GM18507 (cell line): ENCODE data around the gene NTF3.

Experiments used
- DNase-seq: peaks from one replicate; pipeline ENCODE4 v3.0.0; 2011; ENCODE audit warnings: low read depth; ENCODE audit not compliant: insufficient read length; ENCODE audit errors: extremely low spot score
- FAIRE-seq: peaks from 2 replicates; lab custom pipeline; 2011; peaks lifted over from hg19 to GRCh38; lab: Jason Lieb, UNC

NTF3 gene

DNA sequence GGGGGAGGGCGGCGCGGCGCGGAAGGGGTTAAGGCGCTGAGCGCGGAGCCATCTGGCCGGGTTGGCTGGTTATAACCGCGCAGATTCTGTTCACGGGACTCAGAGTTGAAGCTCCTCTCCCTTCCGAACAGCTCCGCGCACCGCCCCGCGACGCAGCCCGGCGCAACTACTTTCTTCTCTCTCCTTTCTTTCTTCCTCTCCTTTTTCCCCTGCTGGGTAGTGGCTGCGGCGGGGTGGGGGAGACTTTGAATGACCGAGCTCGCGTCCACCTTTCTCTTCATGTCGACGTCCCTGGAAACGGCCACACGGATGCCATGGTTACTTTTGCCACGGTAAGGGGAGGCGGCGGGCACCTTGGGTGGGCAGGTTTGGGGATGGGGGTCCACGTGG is at the start of gene NTF3:
TSS of gene NTF3 (plus strand) at position 98 of the 390 bp plus-strand sequence. CDS start at position 315, 217 bp downstream.
- FAIRE-seq (no peak), DNase-seq (no peak)

DNA sequence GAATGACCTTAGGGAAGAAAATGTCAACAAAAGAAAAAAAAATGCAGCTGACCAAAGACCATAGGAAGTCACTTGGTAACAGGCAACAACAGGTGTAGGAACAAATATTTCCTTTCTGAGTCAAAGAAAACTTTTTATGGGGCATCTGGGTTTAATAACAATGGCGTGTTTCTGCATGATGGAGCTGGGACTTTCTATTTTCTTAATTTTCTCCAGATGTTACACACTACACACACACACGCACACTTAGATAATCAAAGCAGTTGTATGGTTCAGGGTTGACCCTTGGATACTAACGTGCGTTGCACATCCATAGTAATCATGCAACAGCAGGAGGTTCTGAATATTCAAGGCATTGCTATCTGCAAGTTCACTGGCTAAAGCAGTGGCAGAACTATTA is 47.9 kb upstream of the NTF3 start:
- no peak for FAIRE-seq

DNA sequence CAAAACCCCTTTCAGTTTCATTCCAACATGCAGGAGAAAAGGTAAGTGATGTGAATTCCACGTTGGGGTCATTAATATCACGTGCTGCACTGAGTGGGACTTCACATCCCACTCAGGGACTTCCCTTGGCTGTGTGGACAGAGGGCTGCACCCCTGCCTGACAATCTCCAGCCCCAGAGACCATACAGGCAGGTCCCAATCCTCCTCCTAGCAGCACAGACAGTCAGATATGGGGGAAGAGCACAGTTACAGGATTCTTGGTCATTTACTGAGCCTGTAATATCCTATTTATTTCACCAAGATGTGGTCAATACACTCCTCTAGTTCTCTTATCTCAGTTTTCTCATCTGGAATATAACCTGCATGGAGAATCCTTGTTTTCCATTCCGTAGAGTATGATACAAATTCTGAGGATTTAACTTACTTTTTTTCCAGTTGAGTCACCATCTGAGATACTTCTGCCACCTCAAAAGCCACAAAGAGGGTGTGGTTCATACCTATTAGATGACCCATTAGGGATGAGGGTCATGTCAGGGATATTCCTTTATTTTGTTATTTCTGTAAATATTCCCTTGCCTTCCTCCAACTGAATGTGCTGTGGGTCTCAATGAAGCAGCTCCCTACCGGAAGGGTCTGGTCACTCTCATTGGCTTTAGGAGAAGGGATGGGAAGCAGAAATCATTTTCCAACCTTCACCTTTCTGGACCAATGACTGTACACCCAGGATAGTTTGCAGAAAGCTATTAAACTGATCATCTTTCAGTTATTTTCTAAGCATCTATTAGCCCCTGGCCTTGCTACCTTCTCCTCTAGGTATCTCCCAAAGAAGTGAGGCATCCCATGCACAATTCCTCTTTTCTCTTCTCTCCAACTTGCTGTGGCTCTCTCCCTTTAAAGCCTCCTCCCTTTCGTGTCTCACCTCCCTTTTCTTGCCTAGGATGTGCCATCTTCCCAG is 43.0 kb upstream of the NTF3 start:
- DNase-seq, result no peak

More for the DNA sequence above, 47.9 kb upstream of the NTF3 start:
- no peak for DNase-seq

GRCh38 chr12:5390174-5390799 is 41.6 kb upstream of the NTF3 start:
- FAIRE-seq, result no peak

More for the DNA sequence above, 43.0 kb upstream of the NTF3 start:
- no peak for FAIRE-seq

GRCh38 chr12:5391653-5392052 is 40.3 kb upstream of the NTF3 start:
- no peak for DNase-seq
- FAIRE-seq, result no peak

More at GRCh38 chr12:5390174-5390799, 41.6 kb upstream of the NTF3 start:
- DNase-seq, result no peak

DNA sequence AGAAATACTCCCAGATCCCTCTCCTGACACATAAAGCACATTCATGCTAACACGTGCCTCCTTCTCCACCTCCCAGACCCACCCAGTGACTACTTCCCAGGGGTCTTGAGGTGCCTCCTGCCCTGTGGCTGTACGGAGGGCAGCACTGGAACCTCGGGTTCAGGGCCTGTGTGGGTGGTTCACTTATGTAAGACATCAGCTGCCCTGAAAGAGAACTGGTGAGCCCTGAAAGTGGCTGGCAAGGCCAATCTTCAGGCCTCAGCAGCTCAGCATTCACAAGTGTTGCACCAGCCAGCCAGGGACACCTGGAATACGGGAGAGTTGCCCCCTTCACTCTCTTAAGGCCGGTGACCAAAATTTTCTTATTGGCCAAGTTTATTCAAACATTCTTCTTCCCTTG is 38.9 kb upstream of the NTF3 start:
- FAIRE-seq (no peak), DNase-seq (no peak)

GRCh38 chr12:5395443-5396271 is 36.3 kb upstream of the NTF3 start:
- FAIRE-seq, result no peak

GRCh38 chr12:5396541-5396940 is 35.4 kb upstream of the NTF3 start:
- DNase-seq, result no peak

More at GRCh38 chr12:5395443-5396271, 36.3 kb upstream of the NTF3 start:
- no peak for DNase-seq

DNA sequence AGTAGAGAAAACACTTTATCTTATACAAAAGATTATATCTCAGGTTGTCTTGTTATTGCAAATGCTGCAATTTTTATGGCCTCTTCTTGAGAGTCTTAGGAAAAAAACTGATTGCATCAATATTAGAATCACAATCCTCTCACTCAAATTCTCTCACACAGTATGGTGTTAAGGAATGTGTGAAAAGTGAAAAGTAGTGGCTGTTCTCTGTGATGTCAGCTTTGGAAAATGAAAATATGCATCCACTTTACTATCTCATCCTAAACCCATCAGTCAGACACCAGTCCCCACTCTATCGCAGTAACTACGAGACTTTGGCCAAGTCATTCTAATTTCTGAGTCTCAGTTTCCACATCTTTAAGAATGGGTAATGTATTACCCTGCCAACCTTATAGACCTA is 32.6 kb upstream of the NTF3 start:
- FAIRE-seq, result no peak

More at GRCh38 chr12:5396541-5396940, 35.4 kb upstream of the NTF3 start:
- no peak for FAIRE-seq

DNA sequence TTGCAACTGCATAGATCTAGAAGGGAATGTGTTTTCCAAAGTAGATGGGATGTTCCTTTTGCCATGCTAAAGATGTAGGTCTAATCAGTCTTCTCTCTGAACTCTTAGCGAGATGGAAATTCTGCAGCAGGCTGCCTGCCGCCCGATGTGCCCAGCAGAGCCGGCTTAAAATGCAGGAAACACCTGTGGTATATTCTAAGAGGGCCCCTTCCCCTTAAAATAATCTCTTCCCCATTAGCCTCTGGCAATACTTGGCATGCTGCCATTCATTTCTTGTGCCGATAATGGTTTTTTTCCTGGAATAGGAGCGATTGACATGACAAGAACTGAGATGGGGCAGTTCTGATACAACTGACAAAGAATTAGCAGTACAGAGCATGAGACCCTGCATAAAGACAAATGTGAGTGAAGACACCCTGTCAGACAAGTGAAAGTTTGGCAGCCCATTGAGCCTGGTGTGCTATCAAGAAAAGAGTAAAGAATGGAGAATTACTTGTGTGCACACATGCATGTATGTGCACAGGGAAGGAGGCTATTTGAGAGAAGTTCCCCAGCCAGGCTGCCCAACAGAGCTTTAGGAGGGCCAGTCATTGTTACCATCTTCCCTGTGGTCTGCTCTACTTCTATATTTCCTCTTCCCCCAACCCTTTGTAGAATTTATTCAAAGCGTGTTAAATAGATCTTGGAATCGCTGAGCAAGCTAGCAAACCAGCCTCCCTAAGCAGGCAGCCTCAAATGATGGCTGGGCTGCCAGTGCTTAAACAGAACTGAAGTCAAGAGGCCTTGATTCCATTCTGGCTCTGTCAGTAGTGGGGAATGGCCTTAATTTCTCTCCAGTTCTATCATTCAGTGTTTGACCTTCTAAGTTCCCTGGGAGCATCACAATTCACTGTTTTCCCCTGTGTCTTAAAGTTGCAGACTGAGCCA is 29.6 kb upstream of the NTF3 start:
- DNase-seq (no peak), FAIRE-seq (no peak)

More for the DNA sequence above, 32.6 kb upstream of the NTF3 start:
- DNase-seq, result no peak

DNA sequence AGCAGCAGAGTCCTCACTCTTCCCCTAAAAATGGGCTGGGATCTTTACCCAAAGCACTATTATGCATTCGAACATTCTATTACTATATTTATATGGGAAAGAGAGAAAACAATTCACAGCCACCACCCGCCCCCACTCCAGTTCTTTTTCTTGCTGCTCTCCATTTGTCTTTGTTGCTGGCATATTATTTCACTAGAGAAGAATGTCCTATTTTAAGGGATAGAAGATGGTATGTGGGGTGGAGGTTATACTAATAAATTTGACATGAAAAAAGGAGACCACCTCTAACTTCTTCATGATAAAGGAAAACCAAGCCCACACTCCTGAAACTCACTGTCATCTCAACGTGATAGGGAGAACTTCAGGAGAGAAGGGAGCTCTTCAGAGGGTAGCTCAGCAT is 28.5 kb upstream of the NTF3 start:
- no peak for FAIRE-seq
- DNase-seq, result no peak

GRCh38 chr12:5407034-5407856 is 24.7 kb upstream of the NTF3 start:
- no peak for FAIRE-seq
- DNase-seq, result no peak

- FAIRE-seq (no peak), DNase-seq (no peak)
Measured at GRCh38 chr12:5409619-5410018, 22.3 kb upstream of the NTF3 start.

- FAIRE-seq (no peak), DNase-seq (no peak)
Measured at GRCh38 chr12:5416571-5416970, 15.3 kb upstream of the NTF3 start.

DNA sequence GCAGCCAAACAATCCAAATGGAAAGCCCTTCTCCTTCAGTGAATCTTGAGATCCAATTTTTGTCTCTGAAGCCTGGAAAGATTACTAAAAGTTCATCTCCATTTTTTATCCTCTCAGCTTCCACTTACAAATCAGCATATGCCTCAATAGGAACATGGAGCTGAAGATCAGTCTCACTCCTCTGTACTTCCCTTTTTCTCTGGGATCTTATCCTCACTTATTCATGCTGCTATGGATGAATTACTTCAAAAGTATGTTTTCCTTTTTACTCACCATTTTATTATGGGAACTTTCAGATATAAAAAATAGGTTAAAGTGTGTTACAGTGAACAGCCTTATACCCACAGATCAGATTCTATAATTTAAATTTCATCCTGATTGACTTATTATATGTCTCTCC is 14.4 kb upstream of the NTF3 start:
- DNase-seq, result no peak
- no peak for FAIRE-seq

GRCh38 chr12:5428332-5429221 is 3.3 kb upstream of the NTF3 start:
- FAIRE-seq (no peak), DNase-seq (no peak)
